ENCODE data around the gene KCTD3.

KCTD3 gene

DNA sequence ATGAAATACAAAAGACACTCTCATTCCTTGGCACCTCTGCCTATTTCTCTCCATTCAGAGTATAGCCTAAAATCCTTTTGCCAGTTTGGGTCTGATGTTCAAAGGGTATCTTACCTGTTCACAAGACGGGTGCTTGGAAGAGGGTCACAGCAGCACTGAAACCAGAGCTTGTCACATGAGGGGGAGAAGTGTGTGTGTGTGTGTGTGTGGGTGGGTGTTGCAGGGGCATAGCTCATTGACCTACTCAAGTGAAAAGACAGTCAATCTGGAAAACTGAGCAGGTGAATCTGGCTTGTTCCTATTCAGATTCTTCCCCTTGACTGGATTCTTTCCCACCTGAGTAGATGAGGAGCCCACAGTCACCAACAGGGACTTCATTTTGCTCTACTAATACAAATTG lies 63.9 kb downstream of the KCTD3 start:
- Histone ChIP-seq H3K4me3 (ENCODE audit: low read length in 2 of 2) (no peak overlapping the region), H3K36me3 (ENCODE audit: control insufficient read depth in 2 of 2, insufficient read depth in 2 of 2, low read length in 2 of 2) (no peaks in the 10 kb centered on the region), H3K4me1 (ENCODE audit: control insufficient read depth in 2 of 2, insufficient read depth in 2 of 2, low read length in 2 of 2) (peaks cover 0 to 3% of the 10 kb centered on the region in 2 donors), H3K27ac (ENCODE audit: low read depth in 2 of 2, low read length in 2 of 2) (no peak overlapping the region), H3K27me3 (ENCODE audit: control insufficient read depth in 2 of 2, insufficient read depth in 2 of 2, low read length in 2 of 2) (no peaks in the 10 kb centered on the region), H3K9me3 (ENCODE audit: control insufficient read depth in 2 of 2, low read length in 2 of 2) (no peaks in the 10 kb centered on the region), H3K9ac (ENCODE audit: low read depth in 1 of 2, low read length in 2 of 2) (no peak overlapping the region)

- Histone ChIP-seq H3K27me3 (ENCODE audit: control insufficient read depth in 2 of 2, insufficient read depth in 2 of 2, low read length in 2 of 2) (no peaks in the 10 kb centered on the region), H3K9ac (ENCODE audit: low read depth in 1 of 2, low read length in 2 of 2) (no peak overlapping the region), H3K36me3 (ENCODE audit: control insufficient read depth in 2 of 2, insufficient read depth in 2 of 2, low read length in 2 of 2) (no peaks in the 10 kb centered on the region), H3K4me1 (ENCODE audit: control insufficient read depth in 2 of 2, insufficient read depth in 2 of 2, low read length in 2 of 2) (peaks cover 2 to 5% of the 10 kb centered on the region in 2 donors), H3K4me3 (ENCODE audit: low read length in 2 of 2) (no peak overlapping the region), H3K27ac (ENCODE audit: low read depth in 2 of 2, low read length in 2 of 2) (no peak overlapping the region), H3K9me3 (ENCODE audit: control insufficient read depth in 2 of 2, low read length in 2 of 2) (no peaks in the 10 kb centered on the region)
Observed at GRCh38 chr1:215631489-215631888, 64.4 kb downstream of the KCTD3 start.

DNA sequence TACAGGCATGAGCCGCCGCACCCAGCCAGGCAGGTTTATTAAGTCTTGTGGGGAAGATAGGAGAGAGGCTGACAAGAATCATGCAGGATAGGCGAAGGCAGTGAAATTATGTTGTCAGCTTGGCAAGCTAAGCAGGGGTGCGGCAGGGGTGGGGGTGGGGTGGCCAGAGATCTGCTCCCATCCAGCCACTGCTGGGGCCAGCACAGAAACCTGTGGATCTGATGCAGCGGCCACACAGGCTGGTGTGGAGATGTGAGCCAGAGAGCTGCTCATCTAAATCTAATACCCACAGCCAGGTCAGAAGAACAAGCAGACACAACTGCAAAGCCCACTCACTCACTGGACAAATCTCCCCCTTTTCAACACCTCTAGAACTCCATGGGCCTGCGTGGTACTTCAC lies 68.7 kb downstream of the KCTD3 start:
- Histone ChIP-seq H3K27me3 (ENCODE audit: control insufficient read depth in 2 of 2, insufficient read depth in 2 of 2, low read length in 2 of 2) (no peaks in the 10 kb centered on the region), H3K9me3 (ENCODE audit: control insufficient read depth in 2 of 2, low read length in 2 of 2) (no peaks in the 10 kb centered on the region), H3K4me3 (ENCODE audit: low read length in 2 of 2) (peak overlapping the region in 1 of 2 donors; percentile 32), H3K36me3 (ENCODE audit: control insufficient read depth in 2 of 2, insufficient read depth in 2 of 2, low read length in 2 of 2) (no peaks in the 10 kb centered on the region), H3K27ac (ENCODE audit: low read depth in 2 of 2, low read length in 2 of 2) (peak overlapping the region; percentile 69 to 72), H3K9ac (ENCODE audit: low read depth in 1 of 2, low read length in 2 of 2) (no peak overlapping the region), H3K4me1 (ENCODE audit: control insufficient read depth in 2 of 2, insufficient read depth in 2 of 2, low read length in 2 of 2) (peaks cover 6 to 14% of the 10 kb centered on the region in 2 donors)

GRCh38 chr1:215636258-215636965 lies 69.3 kb downstream of the KCTD3 start:
- Histone ChIP-seq H3K36me3 (ENCODE audit: control insufficient read depth in 2 of 2, insufficient read depth in 2 of 2, low read length in 2 of 2) (no peaks in the 10 kb centered on the region), H3K9me3 (ENCODE audit: control insufficient read depth in 2 of 2, low read length in 2 of 2) (no peaks in the 10 kb centered on the region), H3K4me3 (ENCODE audit: low read length in 2 of 2) (peak overlapping the region; percentile 15 to 46), H3K27ac (ENCODE audit: low read depth in 2 of 2, low read length in 2 of 2) (peak overlapping the region; percentile 69 to 72), H3K9ac (ENCODE audit: low read depth in 1 of 2, low read length in 2 of 2) (no peak overlapping the region), H3K4me1 (ENCODE audit: control insufficient read depth in 2 of 2, insufficient read depth in 2 of 2, low read length in 2 of 2) (peaks cover 6 to 14% of the 10 kb centered on the region in 2 donors), H3K27me3 (ENCODE audit: control insufficient read depth in 2 of 2, insufficient read depth in 2 of 2, low read length in 2 of 2) (no peaks in the 10 kb centered on the region)

GRCh38 chr1:215637041-215637573 lies 70.0 kb downstream of the KCTD3 start:
- peaks cover 6 to 14% of the 10 kb centered on the region in 2 donors for H3K4me1 ChIP-seq (ENCODE audit: control insufficient read depth in 2 of 2, insufficient read depth in 2 of 2, low read length in 2 of 2)
- H3K36me3 ChIP-seq (ENCODE audit: control insufficient read depth in 2 of 2, insufficient read depth in 2 of 2, low read length in 2 of 2): no peaks in the 10 kb centered on the region
- H3K4me3 ChIP-seq (ENCODE audit: low read length in 2 of 2): peak overlapping the region; percentile 15 to 46
- H3K27me3 ChIP-seq (ENCODE audit: control insufficient read depth in 2 of 2, insufficient read depth in 2 of 2, low read length in 2 of 2): no peaks in the 10 kb centered on the region
- H3K27ac ChIP-seq (ENCODE audit: low read depth in 2 of 2, low read length in 2 of 2): peak overlapping the region; percentile 58 to 72
- H3K9me3 ChIP-seq (ENCODE audit: control insufficient read depth in 2 of 2, low read length in 2 of 2): no peaks in the 10 kb centered on the region
- H3K9ac ChIP-seq (ENCODE audit: low read depth in 1 of 2, low read length in 2 of 2): no peak overlapping the region

GRCh38 chr1:215640429-215641148 lies 73.5 kb downstream of the KCTD3 start:
- Histone ChIP-seq H3K4me1 (ENCODE audit: control insufficient read depth in 2 of 2, insufficient read depth in 2 of 2, low read length in 2 of 2) (peaks cover 6 to 11% of the 10 kb centered on the region in 2 donors), H3K27me3 (ENCODE audit: control insufficient read depth in 2 of 2, insufficient read depth in 2 of 2, low read length in 2 of 2) (no peaks in the 10 kb centered on the region), H3K4me3 (ENCODE audit: low read length in 2 of 2) (no peak overlapping the region), H3K9me3 (ENCODE audit: control insufficient read depth in 2 of 2, low read length in 2 of 2) (no peaks in the 10 kb centered on the region), H3K36me3 (ENCODE audit: control insufficient read depth in 2 of 2, insufficient read depth in 2 of 2, low read length in 2 of 2) (no peaks in the 10 kb centered on the region), H3K9ac (ENCODE audit: low read depth in 1 of 2, low read length in 2 of 2) (no peak overlapping the region), H3K27ac (ENCODE audit: low read depth in 2 of 2, low read length in 2 of 2) (no peak overlapping the region)

DNA sequence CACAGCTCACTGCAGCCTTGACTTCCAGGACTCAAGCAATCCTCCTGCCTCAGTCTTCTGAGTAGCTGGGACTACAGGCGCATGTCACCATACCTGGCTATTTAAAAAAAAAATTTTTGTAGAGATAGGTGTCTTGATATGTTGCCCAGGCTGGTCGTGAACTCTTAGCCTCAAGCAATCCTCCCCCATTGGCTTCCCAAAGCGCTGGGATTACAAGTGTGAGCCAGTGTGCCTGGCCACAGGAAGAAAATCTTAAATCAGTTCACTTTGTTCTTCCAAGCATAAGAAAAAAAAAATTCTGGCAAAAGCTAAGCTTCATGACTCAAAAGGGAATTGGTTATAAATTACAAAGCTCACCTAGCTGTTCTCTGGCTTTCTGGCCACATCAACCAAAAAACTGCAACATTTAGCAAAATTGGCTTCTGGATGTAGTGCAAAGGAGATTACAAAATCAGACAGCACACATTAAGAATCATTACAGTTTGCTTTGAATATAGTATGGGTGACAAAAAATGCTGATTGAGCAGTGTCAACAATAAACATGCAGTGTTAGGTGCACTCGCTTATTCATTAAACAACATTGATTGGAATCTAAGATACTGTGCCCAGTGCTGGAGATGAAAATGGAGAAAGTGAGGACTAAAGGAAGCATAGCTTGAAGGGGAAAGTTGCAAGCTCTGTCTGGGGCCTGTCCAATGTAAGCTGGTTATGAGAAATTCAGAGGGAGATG lies 76.7 kb downstream of the KCTD3 start:
- Histone ChIP-seq H3K27me3 (ENCODE audit: control insufficient read depth in 2 of 2, insufficient read depth in 2 of 2, low read length in 2 of 2) (no peaks in the 10 kb centered on the region), H3K4me1 (ENCODE audit: control insufficient read depth in 2 of 2, insufficient read depth in 2 of 2, low read length in 2 of 2) (no peaks in the 10 kb centered on the region), H3K27ac (ENCODE audit: low read depth in 2 of 2, low read length in 2 of 2) (no peak overlapping the region), H3K4me3 (ENCODE audit: low read length in 2 of 2) (no peak overlapping the region), H3K9me3 (ENCODE audit: control insufficient read depth in 2 of 2, low read length in 2 of 2) (no peaks in the 10 kb centered on the region), H3K9ac (ENCODE audit: low read depth in 1 of 2, low read length in 2 of 2) (no peak overlapping the region), H3K36me3 (ENCODE audit: control insufficient read depth in 2 of 2, insufficient read depth in 2 of 2, low read length in 2 of 2) (no peaks in the 10 kb centered on the region)

DNA sequence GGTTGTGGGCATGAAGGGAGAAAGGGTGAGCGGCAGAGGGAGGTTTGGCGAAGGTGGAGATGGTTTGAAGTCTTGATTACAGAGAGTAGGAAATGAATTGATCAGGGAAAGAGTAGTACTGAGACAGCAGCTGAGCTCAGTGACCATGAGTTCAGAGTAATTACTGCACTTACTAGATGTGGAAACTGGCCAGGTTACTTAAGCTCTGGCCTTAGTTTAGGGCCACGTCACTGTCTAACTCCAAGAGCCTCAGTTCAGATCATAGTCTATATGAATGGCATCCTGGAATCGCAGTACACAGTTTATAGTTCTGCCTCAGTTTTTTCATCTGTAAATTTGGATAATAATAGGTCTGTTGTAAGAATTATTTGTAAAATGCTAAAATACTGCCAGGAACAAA lies 78.1 kb downstream of the KCTD3 start:
- H3K4me1 ChIP-seq (ENCODE audit: control insufficient read depth in 2 of 2, insufficient read depth in 2 of 2, low read length in 2 of 2): no peaks in the 10 kb centered on the region
- H3K27ac ChIP-seq (ENCODE audit: low read depth in 2 of 2, low read length in 2 of 2): no peak overlapping the region
- H3K27me3 ChIP-seq (ENCODE audit: control insufficient read depth in 2 of 2, insufficient read depth in 2 of 2, low read length in 2 of 2): no peaks in the 10 kb centered on the region
- H3K36me3 ChIP-seq (ENCODE audit: control insufficient read depth in 2 of 2, insufficient read depth in 2 of 2, low read length in 2 of 2): no peaks in the 10 kb centered on the region
- H3K9ac ChIP-seq (ENCODE audit: low read depth in 1 of 2, low read length in 2 of 2): no peak overlapping the region
- no peaks in the 10 kb centered on the region for H3K9me3 ChIP-seq (ENCODE audit: control insufficient read depth in 2 of 2, low read length in 2 of 2)
- no peak overlapping the region for H3K4me3 ChIP-seq (ENCODE audit: low read length in 2 of 2)

DNA sequence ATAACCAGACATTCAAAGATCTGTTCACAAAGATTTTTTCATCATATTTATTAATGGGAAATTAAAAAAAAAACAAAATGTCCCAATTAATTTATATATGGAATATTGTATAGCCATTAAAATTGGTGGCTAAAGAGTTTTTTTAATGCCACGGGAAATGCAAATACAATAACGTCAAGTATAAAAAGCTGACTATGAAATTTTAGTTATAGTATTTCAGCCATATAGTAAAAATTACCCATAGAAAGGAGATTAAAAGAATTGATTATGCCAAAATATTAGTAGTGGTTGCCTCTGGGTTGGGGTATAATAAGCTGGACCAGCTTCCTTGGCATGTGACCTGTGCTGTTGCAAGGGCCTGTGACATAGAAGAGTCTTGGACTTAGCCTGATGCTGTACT lies 78.8 kb downstream of the KCTD3 start:
- H3K27me3 ChIP-seq (ENCODE audit: control insufficient read depth in 2 of 2, insufficient read depth in 2 of 2, low read length in 2 of 2): no peaks in the 10 kb centered on the region
- no peak overlapping the region for H3K27ac ChIP-seq (ENCODE audit: low read depth in 2 of 2, low read length in 2 of 2)
- H3K4me3 ChIP-seq (ENCODE audit: low read length in 2 of 2): no peak overlapping the region

GRCh38 chr1:215647738-215648137 lies 80.6 kb downstream of the KCTD3 start:
- no peaks in the 10 kb centered on the region for H3K36me3 ChIP-seq (ENCODE audit: control insufficient read depth in 2 of 2, insufficient read depth in 2 of 2, low read length in 2 of 2)
- no peak overlapping the region for H3K4me3 ChIP-seq (ENCODE audit: low read length in 2 of 2)
- no peak overlapping the region for H3K27ac ChIP-seq (ENCODE audit: low read depth in 2 of 2, low read length in 2 of 2)
- no peaks in the 10 kb centered on the region for H3K27me3 ChIP-seq (ENCODE audit: control insufficient read depth in 2 of 2, insufficient read depth in 2 of 2, low read length in 2 of 2)
- no peak overlapping the region for H3K9ac ChIP-seq (ENCODE audit: low read depth in 1 of 2, low read length in 2 of 2)
- no peaks in the 10 kb centered on the region for H3K4me1 ChIP-seq (ENCODE audit: control insufficient read depth in 2 of 2, insufficient read depth in 2 of 2, low read length in 2 of 2)
- H3K9me3 ChIP-seq (ENCODE audit: control insufficient read depth in 2 of 2, low read length in 2 of 2): no peaks in the 10 kb centered on the region

More for the DNA sequence above, 78.8 kb downstream of the KCTD3 start:
- H3K9ac ChIP-seq (ENCODE audit: low read depth in 1 of 2, low read length in 2 of 2): no peak overlapping the region
- no peaks in the 10 kb centered on the region for H3K36me3 ChIP-seq (ENCODE audit: control insufficient read depth in 2 of 2, insufficient read depth in 2 of 2, low read length in 2 of 2)
- H3K9me3 ChIP-seq (ENCODE audit: control insufficient read depth in 2 of 2, low read length in 2 of 2): no peaks in the 10 kb centered on the region
- H3K4me1 ChIP-seq (ENCODE audit: control insufficient read depth in 2 of 2, insufficient read depth in 2 of 2, low read length in 2 of 2): no peaks in the 10 kb centered on the region
